GM19467 (cell line): ENCODE results near the gene ATP13A2.
A peak's percentile ranks its signal among the peaks of the same experiment; 100 is the strongest.

ENCODE experiments used
- ATAC-seq: cut with Tn5 transposase; IDR thresholded peaks from one replicate; pipeline ENCODE4 v1.9.1; 2021; ENCODE audit warnings: mild to moderate bottlenecking, moderate library complexity; ENCODE audit not compliant: unreplicated experiment

ATP13A2 gene

GRCh38 chr1:17011439-17012307 is at the start of gene ATP13A2:
TSS of gene ATP13A2 (minus strand) at chr1:17011928. CDS start at chr1:17011738, 190 bp downstream.
- peak; percentile 93 for ATAC-seq

GRCh38 chr1:17061486-17061885 is 49.8 kb upstream of the ATP13A2 start:
- ATAC-seq = no peak

GRCh38 chr1:17060306-17060749 is 48.6 kb upstream of the ATP13A2 start:
- ATAC-seq = no peak

- peak; percentile 59 for ATAC-seq
Measured at GRCh38 chr1:17059391-17060305, 47.9 kb upstream of the ATP13A2 start.

- no peak for ATAC-seq
Measured at GRCh38 chr1:17056551-17056950, 44.8 kb upstream of the ATP13A2 start.

GRCh38 chr1:17055801-17056200 is 44.1 kb upstream of the ATP13A2 start:
- no peak for ATAC-seq

GRCh38 chr1:17053685-17054410 is 42.1 kb upstream of the ATP13A2 start, which contains the start of gene SDHB:
TSS of gene SDHB (minus strand) at chr1:17054032. CDS start at chr1:17054019, 13 bp downstream.
- peak; percentile 97 for ATAC-seq

GRCh38 chr1:17053086-17053684 is 41.5 kb upstream of the ATP13A2 start:
- no peak for ATAC-seq

GRCh38 chr1:17052641-17053040 is 40.9 kb upstream of the ATP13A2 start:
- no peak for ATAC-seq

GRCh38 chr1:17052038-17052437 is 40.3 kb upstream of the ATP13A2 start:
- no peak for ATAC-seq

- no peak for ATAC-seq
Measured at GRCh38 chr1:17047924-17048323, 36.2 kb upstream of the ATP13A2 start.

- ATAC-seq = no peak
Measured at GRCh38 chr1:17046334-17046657, 34.6 kb upstream of the ATP13A2 start.

- ATAC-seq = no peak
Measured at GRCh38 chr1:17045634-17046333, 34.1 kb upstream of the ATP13A2 start.

GRCh38 chr1:17045150-17045549 is 33.4 kb upstream of the ATP13A2 start:
- no peak for ATAC-seq

- no peak for ATAC-seq
Measured at GRCh38 chr1:17043676-17044075, 31.9 kb upstream of the ATP13A2 start.

GRCh38 chr1:17040135-17040534 is 28.4 kb upstream of the ATP13A2 start:
- no peak for ATAC-seq

- ATAC-seq = no peak
Measured at GRCh38 chr1:17039522-17039921, 27.8 kb upstream of the ATP13A2 start.

- ATAC-seq = no peak
Measured at GRCh38 chr1:17033481-17033880, 21.8 kb upstream of the ATP13A2 start.

- ATAC-seq = no peak
Measured at GRCh38 chr1:17032741-17033140, 21.0 kb upstream of the ATP13A2 start.

GRCh38 chr1:17031436-17031835 is 19.7 kb upstream of the ATP13A2 start:
- no peak for ATAC-seq
